Mesangial cell (primary cell): ENCODE measurements around the gene PACRGL. TPM values are rescaled to one million over a fixed set of nuclear protein-coding genes. Genes with fewer than 3 reads are reported as not detected.

ENCODE experiments used
- total RNA-seq: library from RNA; depleted of rRNA; stranded (reverse); fragments of >200 nt; gene quantifications from 2 replicates; pipeline ENCODE4 v1.2.3, GENCODE V29; 2015

Gene PACRGL
- 10.8 and 15.3 TPM in 2 replicates for total RNA-seq

DNA sequence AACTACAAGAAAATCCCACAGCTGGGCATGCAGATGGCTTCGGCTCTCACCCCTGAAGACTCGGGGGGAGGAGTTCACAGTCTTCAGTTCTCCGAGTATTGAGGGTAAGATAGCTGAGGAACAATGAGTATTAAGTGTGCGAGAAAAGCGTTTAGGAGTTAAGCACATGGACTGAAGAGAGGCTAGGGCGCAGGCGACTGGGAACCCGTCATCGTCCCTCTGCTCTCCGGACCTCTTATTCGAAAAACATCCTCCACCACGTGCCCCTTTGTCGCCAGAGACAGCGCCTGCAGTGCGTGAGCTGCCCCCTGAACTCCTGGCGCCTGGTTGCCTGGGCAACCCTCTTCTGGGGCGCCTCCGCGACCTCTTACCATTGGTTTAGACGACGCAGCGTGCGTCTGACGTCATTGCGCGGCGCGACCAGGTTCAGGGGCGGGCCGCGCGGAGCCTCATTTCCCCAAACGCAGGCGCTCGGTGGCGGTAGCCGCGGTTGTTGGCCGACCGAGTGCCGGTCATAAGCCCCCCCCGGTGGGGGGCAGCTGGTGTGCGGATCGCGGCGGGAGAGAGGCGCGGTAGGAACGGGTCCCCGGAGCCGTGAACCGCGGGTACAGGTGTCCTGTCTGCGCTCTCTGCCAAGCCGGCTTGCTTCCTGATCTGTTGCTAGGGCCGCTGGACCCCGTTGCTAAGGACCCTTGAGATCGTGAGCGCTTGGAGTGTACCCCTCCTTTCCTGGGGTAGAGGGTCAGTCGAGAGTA is at the start of gene PACRGL:
PACRGL (plus strand) TSS at position 452 of the 755 bp plus-strand sequence. CDS start 4,024 bp downstream, outside the sequence.

